Measurements from ENCODE around the gene VASN.
A peak's percentile ranks its signal among the peaks of the same experiment; 100 is the strongest.

Gene VASN

GRCh38 chr16:4426722-4427372 lies 55.2 kb downstream of the VASN start:
- H3K4me1 ChIP-seq (ENCODE audit: control insufficient read depth in 1 of 2, insufficient read depth in 2 of 2, low read length in 2 of 2), result peaks cover 6 to 18% of the 10 kb centered on the region in 2 donors
- peak overlapping the region; percentile 99 for H3K27ac ChIP-seq (ENCODE audit: low read length)
- H3K4me3 ChIP-seq (ENCODE audit: low read depth in 1 of 2, low read length in 2 of 2), result peak overlapping the region; percentile 76 to 87
- H3K9me3 ChIP-seq (ENCODE audit: control insufficient read depth in 1 of 2, low read length in 2 of 2), result no peaks in the 10 kb centered on the region
- peaks cover 0 to 7% of the 10 kb centered on the region in 2 donors for H3K36me3 ChIP-seq (ENCODE audit: control insufficient read depth in 1 of 2, insufficient read depth in 2 of 2, low read length in 2 of 2)
- no peaks in the 10 kb centered on the region for H3K27me3 ChIP-seq (ENCODE audit: low read depth, low read length)

GRCh38 chr16:4428500-4428899 lies 56.9 kb downstream of the VASN start:
- Histone ChIP-seq H3K4me3 (ENCODE audit: low read depth in 1 of 2, low read length in 2 of 2) (no peak overlapping the region), H3K27ac (ENCODE audit: low read length) (no peak overlapping the region), H3K9me3 (ENCODE audit: control insufficient read depth in 1 of 2, low read length in 2 of 2) (no peaks in the 10 kb centered on the region), H3K27me3 (ENCODE audit: low read depth, low read length) (no peaks in the 10 kb centered on the region), H3K4me1 (ENCODE audit: control insufficient read depth in 1 of 2, insufficient read depth in 2 of 2, low read length in 2 of 2) (peaks cover 6 to 18% of the 10 kb centered on the region in 2 donors), H3K36me3 (ENCODE audit: control insufficient read depth in 1 of 2, insufficient read depth in 2 of 2, low read length in 2 of 2) (peaks cover 0 to 7% of the 10 kb centered on the region in 2 donors)

- Histone ChIP-seq H3K4me3 (ENCODE audit: low read depth in 1 of 2, low read length in 2 of 2) (no peak overlapping the region), H3K36me3 (ENCODE audit: control insufficient read depth in 1 of 2, insufficient read depth in 2 of 2, low read length in 2 of 2) (peaks cover 18 to 19% of the 10 kb centered on the region in 2 donors), H3K4me1 (ENCODE audit: control insufficient read depth in 1 of 2, insufficient read depth in 2 of 2, low read length in 2 of 2) (peaks cover 6 to 14% of the 10 kb centered on the region in 2 donors), H3K27me3 (ENCODE audit: low read depth, low read length) (no peaks in the 10 kb centered on the region), H3K27ac (ENCODE audit: low read length) (no peak overlapping the region), H3K9me3 (ENCODE audit: control insufficient read depth in 1 of 2, low read length in 2 of 2) (no peaks in the 10 kb centered on the region)
These were observed 59.4 kb downstream of the VASN start for GRCh38 chr16:4431023-4431422.

Measured in muscle layer of duodenum (tissue), 2 donors.